ENCODE results near the gene MRPL30.
"Not testable (repeated sequence)": the region's sequence is repeated elsewhere in the genome, so short reads cannot be mapped to it uniquely, and the experiment has no call there.

The MRPL30 gene

GRCh38 chr2:99183025-99183424, 2.0 kb downstream of the MRPL30 start:
- no peak overlapping the region for H3K4me3 ChIP-seq (ENCODE audit: low read depth, low read length)

- no peak overlapping the region for H3K4me3 ChIP-seq (ENCODE audit: low read depth, low read length)
Measured at GRCh38 chr2:99184811-99185210, 3.8 kb downstream of the MRPL30 start.

DNA sequence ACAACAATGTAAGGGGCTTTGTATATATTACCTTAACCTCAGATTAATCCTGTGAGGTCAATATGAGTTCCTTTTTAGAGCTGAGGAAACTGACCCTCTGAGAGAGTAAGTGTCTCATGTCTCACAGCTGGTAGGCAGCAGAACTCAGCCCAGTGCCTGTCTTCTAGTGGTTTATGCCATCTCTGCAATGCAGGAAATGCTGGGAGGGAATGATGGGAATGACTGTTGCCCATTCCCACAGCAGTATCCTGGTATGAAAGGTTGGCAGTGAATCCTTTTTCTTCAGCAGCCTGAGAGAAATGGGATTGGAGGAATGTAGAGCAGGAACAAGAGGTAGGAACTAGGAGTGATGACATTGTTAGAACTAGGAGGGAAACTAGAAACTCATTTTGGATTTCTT, 6.0 kb downstream of the MRPL30 start:
- H3K4me3 ChIP-seq (ENCODE audit: low read depth, low read length): no peak overlapping the region

- no peak overlapping the region for H3K4me3 ChIP-seq (ENCODE audit: low read depth, low read length)
Measured at GRCh38 chr2:99188357-99188756, 7.4 kb downstream of the MRPL30 start.

GRCh38 chr2:99190548-99190947, 9.6 kb downstream of the MRPL30 start:
- no peak overlapping the region for H3K4me3 ChIP-seq (ENCODE audit: low read depth, low read length)

DNA sequence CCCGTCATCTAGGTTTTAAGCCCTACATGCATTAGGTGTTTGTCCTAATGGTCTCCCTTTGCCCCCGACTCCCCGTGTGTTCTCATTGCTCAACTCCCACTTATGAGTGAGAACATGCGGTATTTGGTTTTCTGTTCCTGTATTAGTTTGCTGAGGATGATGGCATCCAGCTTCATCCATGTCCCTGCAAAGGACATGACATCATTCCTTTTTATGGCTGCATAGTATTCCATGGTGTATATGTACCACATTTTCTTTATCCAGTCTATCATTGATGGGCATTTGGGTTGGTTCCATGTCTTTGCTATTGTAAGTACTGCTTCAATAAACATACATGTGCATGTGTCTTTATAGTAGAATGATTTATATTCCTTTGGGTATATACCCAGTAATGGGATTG, 11.4 kb downstream of the MRPL30 start:
- not testable (repeated sequence) for H3K4me3 ChIP-seq (ENCODE audit: low read depth, low read length)

DNA sequence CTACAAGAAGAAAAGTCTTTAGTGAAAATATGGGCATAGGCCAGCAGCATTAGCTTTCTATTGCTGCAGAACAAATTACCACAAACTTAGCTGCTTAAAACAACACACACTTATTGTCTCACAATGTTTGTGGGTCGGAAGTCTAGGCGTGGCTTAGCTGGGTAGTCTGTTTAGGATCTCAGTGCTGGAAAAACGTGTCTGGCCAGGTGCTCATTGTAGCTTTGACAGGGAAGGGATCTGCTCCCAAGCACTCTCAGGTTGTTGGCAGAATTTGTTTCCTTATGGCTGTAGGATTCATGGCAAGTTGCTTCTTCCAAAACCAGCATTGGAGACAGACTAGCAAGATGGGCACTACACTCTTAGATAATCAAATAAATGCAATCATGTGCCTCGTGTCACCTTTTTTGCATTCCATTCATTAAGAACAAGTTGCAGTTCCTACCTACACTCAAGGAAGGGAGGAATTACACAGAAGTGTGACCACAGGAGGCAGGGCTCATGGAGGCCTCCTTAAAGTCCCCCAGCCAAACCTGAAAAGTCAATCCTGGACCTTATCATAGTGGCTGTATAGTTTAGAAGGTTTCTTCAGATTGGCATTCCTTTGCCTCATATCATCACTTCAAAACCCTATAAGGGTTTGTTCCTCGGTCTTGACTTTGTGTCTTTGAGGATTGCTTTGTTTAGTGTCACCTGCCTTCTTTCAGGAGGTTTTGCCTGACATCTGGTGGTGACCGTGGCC, 17.3 kb downstream of the MRPL30 start:
- no peak overlapping the region for H3K4me3 ChIP-seq (ENCODE audit: low read depth, low read length)

- H3K4me3 ChIP-seq (ENCODE audit: low read depth, low read length): no peak overlapping the region
Measured at GRCh38 chr2:99200076-99200800, 19.3 kb downstream of the MRPL30 start.

- no peak overlapping the region for H3K4me3 ChIP-seq (ENCODE audit: low read depth, low read length)
Measured at GRCh38 chr2:99201959-99202678, 21.1 kb downstream of the MRPL30 start.

GRCh38 chr2:99205491-99205890, 24.5 kb downstream of the MRPL30 start:
- no peak overlapping the region for H3K4me3 ChIP-seq (ENCODE audit: low read depth, low read length)

DNA sequence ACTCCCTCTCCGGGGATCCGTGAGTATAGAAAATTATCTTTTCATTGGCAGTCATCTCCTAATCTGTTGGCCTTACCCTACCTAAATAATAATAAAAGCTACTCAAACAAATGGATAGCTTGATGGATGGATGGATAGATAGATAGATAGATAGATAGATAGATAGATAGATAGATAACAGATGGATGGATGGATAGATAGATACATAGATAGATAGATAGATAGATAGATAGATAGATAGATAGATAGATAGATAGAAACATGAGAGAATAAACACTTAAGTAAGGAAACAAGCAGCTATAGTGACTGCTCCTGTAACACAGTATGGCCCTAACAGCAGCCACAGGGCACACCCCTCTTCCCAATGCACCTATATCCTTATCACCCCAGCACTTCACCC, 35.1 kb downstream of the MRPL30 start:
- H3K4me3 ChIP-seq (ENCODE audit: low read depth, low read length): no peak overlapping the region

DNA sequence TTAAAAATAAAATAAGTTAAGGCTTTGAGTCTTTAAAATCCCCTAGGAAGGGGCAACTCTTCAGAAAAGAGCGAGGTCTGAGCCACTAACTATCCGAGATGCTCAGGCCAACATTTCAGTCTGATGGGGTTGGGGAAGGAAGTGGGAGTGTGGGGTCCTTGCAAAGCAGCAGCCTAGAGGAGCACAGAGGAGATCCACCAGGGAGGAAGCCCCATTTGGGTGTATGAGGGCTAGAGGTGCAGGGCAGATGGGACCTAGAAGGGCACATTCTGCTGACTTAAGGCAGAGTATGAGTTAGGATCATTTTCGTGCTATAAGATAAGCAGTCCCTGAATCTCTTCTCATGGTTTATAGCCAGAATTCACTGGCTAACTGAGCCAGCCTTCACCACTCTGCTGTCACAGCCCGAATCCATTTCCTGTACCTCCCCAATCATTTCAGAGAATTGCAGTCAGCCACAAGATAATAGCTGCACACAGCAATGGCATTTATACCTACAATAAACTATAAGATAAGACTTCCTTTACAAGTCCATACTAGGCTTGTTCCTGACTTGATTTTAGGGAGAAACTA, 37.0 kb downstream of the MRPL30 start:
- no peak overlapping the region for H3K4me3 ChIP-seq (ENCODE audit: low read depth, low read length)

DNA sequence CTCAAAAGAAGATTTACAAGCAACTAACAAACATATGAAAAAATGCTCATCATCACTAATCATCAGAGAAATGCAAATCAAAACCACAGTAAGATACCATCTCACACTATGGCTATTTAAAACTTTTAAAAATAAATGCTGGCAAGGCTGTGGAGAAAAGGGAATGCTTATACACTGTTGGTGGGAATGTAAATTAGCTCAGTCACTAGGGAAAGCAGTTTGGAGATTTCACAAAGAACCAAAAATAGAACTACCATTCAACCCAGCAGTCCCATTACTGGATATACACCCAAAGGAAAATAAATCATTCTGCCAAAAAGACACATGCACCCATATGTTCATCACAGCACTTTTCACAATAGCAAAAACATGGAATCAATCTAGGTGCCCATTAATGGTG, 52.2 kb downstream of the MRPL30 start:
- H3K4me3 ChIP-seq (ENCODE audit: low read depth, low read length): not testable (repeated sequence)

DNA sequence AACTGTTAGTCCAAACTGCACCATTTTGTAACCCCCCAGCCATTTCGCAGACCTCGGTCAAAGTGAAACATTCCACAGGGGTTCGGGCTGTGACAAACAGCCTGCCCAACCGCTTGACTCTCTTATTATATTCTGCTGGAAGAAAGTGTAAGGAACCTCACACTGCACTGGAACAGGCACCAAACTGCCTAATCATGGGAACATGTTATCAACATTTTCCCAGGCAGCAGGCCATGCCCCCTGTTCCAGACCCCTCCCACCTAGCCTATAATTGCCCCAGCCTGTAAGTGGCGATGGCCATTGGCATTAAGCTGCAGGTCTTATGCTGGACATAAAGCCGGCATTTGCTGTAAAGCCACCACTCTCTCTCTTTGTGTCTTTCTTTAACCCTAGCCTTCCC, 57.6 kb downstream of the MRPL30 start:
- H3K4me3 ChIP-seq (ENCODE audit: low read depth, low read length): no peak overlapping the region

GRCh38 chr2:99240431-99240830, 59.4 kb downstream of the MRPL30 start:
- H3K4me3 ChIP-seq (ENCODE audit: low read depth, low read length): no peak overlapping the region

DNA sequence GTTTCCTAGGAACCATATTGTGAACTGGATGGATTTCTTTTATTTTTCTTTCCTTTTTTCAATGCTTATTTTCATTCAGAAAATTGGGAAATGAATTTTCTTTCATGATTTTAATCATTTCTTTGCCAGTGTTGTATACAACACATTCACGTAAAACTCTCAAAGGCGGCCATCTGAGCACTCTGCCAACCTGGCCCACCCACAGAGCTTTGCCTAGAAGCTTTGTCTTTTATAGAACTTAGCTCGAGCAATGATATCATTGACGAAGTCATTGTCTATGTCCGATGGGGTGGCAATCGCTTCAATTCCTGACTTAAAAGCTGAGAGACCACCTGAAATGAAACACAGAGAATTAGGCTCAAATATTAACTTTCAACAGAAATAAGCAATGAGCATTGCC, 61.2 kb downstream of the MRPL30 start:
- no peak overlapping the region for H3K4me3 ChIP-seq (ENCODE audit: low read depth, low read length)
